Left lung (tissue), 10 donors: ENCODE data around the gene STAC2. TPM values are rescaled to one million over a fixed set of nuclear protein-coding genes. Genes with fewer than 3 reads are reported as not detected.
A peak's percentile ranks its signal among the peaks of the same experiment; 100 is the strongest.

Experiments
- ATAC-seq: fragments of 200-7000 bp; cut with Tn5 transposase; one replicate; pipeline ENCODE4 v1.9.1; 2020; ENCODE audit warnings: moderate library complexity
- DNase-seq, 4 donors: peaks; one replicate each; pipeline ENCODE4 v3.0.0-alpha.2; 2013 to 2020
- H3K27ac ChIP-seq, 2 donors: fragments of 200-600 bp; sonication (generic) in 1 of 2; one replicate each; pipeline versions ENCODE4 v1.5.0 to v1.8.0; 2020 to 2021
- H3K27me3 ChIP-seq, 2 donors: fragments of 200-600 bp; sonication (generic) in 1 of 2; one replicate each; pipeline versions ENCODE4 v1.5.0 to v1.8.0; 2020 to 2021
- H3K36me3 ChIP-seq, 2 donors: fragments of 200-600 bp; sonication (generic) in 1 of 2; one replicate each; pipeline versions ENCODE4 v1.5.0 to v1.8.0; 2020 to 2021
- H3K4me1 ChIP-seq, 2 donors: fragments of 200-600 bp; one replicate each; pipeline ENCODE4 v1.8.0; 2021
- H3K4me3 ChIP-seq, 2 donors: fragments of 200-600 bp; sonication (generic) in 1 of 2; one replicate each; pipeline versions ENCODE4 v1.5.0 to v1.8.0; 2020 to 2021; ENCODE audit warnings: mild to moderate bottlenecking in 1 of 2
- H3K9me3 ChIP-seq, 2 donors: fragments of 200-600 bp; sonication (generic) in 1 of 2; one replicate each; pipeline versions ENCODE4 v1.5.0 to v1.8.0; 2020 to 2021
- CTCF ChIP-seq, 2 donors: fragments of 200-600 bp; sonication (generic) in 1 of 2; IDR thresholded peaks; one replicate each; pipeline versions ENCODE4 v1.5.0 to v1.8.0; 2021; ENCODE audit warnings: antibody characterized with exemption in 2 of 2
- intact Hi-C, 2 donors: fragments of 100-400 bp; cut with DNase I; formaldehyde crosslinking; loops; one replicate each; pipeline versions ENCODE4 v1.11.2 to v1.14.2; 2022
- polyA plus RNA-seq, 6 donors: library from polyadenylated mRNA; unstranded; fragments of 120-200 nt; gene quantifications; one replicate each; pipeline ENCODE4 v1.2.1, GENCODE V29; 2013; ENCODE audit not compliant: insufficient read length in 6 of 6
- total RNA-seq, 2 donors: library from RNA; stranded (reverse); fragmentation: NEBNext Ultra II Directional; extraction: Animal tissue kit (Norgen Biotek cat#: 25700); gene quantifications; one replicate each; pipeline ENCODE4 v1.2.1, GENCODE V29; 2021
- donor health status: DM: no; HTN: yes; CAD: no.
- donor health status: DM: no; HTN: no; CAD: no.

STAC2 gene
- total and polyA plus RNA-seq, 8 donors = 0.14 to 0.55 (median 0.23) TPM

- Histone ChIP-seq H3K27me3 (peaks cover 30 to 83% of the 10 kb centered on the region in 2 donors), H3K27ac (no peak overlapping the region)
- intact Hi-C loops = no loop called here
Observed at GRCh38 chr17:39222866-39223834, 2.6 kb downstream of the STAC2 start.

GRCh38 chr17:39222151-39222550, 3.6 kb downstream of the STAC2 start:
- Histone ChIP-seq H3K36me3 (no peaks in the 10 kb centered on the region), H3K4me1 (peaks cover 12 to 20% of the 10 kb centered on the region in 2 donors), H3K4me3 (no peak overlapping the region), H3K27me3 (peaks cover 30 to 83% of the 10 kb centered on the region in 2 donors), H3K9me3 (no peaks in the 10 kb centered on the region), H3K27ac (no peak overlapping the region)
- DNase-seq (no peak), ATAC-seq (no peak)
- intact Hi-C loops = no loop called here
- TF ChIP-seq CTCF (IDR thresholded peaks at IDR 0.05) = no peak

More at GRCh38 chr17:39222866-39223834, 2.6 kb downstream of the STAC2 start:
- H3K4me3 ChIP-seq = no peak overlapping the region
- DNase-seq = no peak
- peaks cover 12 to 20% of the 10 kb centered on the region in 2 donors for H3K4me1 ChIP-seq
- no peaks in the 10 kb centered on the region for H3K9me3 ChIP-seq
- no peak for TF ChIP-seq CTCF (IDR thresholded peaks at IDR 0.05)
- no peaks in the 10 kb centered on the region for H3K36me3 ChIP-seq
- ATAC-seq = no peak

GRCh38 chr17:39221572-39221971, 4.2 kb downstream of the STAC2 start:
- Histone ChIP-seq H3K4me1 (peaks cover 12 to 20% of the 10 kb centered on the region in 2 donors), H3K4me3 (no peak overlapping the region), H3K27ac (no peak overlapping the region), H3K36me3 (no peaks in the 10 kb centered on the region), H3K27me3 (peaks cover 28 to 83% of the 10 kb centered on the region in 2 donors), H3K9me3 (no peaks in the 10 kb centered on the region)
- TF ChIP-seq CTCF (IDR thresholded peaks at IDR 0.05) = no peak
- no peak for ATAC-seq
- intact Hi-C loops = no loop called here
- DNase-seq = no peak

GRCh38 chr17:39219647-39220154, 6.0 kb downstream of the STAC2 start:
- peaks cover 10 to 82% of the 10 kb centered on the region in 2 donors for H3K27me3 ChIP-seq
- ATAC-seq (peak; percentile 88), DNase-seq (peak in 1 of 4 donors; percentile 59)
- peaks cover under 1 to 2% of the 10 kb centered on the region in 2 donors for H3K4me1 ChIP-seq
- no peak for TF ChIP-seq CTCF (IDR thresholded peaks at IDR 0.05)
- no peaks in the 10 kb centered on the region for H3K36me3 ChIP-seq
- H3K4me3 ChIP-seq = no peak overlapping the region
- no peaks in the 10 kb centered on the region for H3K9me3 ChIP-seq
- no peak overlapping the region for H3K27ac ChIP-seq
- intact Hi-C loops = no loop called here

GRCh38 chr17:39218906-39219305, 6.8 kb downstream of the STAC2 start:
- intact Hi-C loops = no loop called here
- no peak for ATAC-seq
- no peak for TF ChIP-seq CTCF (IDR thresholded peaks at IDR 0.05)
- no peaks in the 10 kb centered on the region for H3K4me1 ChIP-seq
- H3K9me3 ChIP-seq = no peaks in the 10 kb centered on the region
- H3K27me3 ChIP-seq = peaks cover 2 to 80% of the 10 kb centered on the region in 2 donors
- no peak overlapping the region for H3K4me3 ChIP-seq
- no peak overlapping the region for H3K27ac ChIP-seq
- H3K36me3 ChIP-seq = no peaks in the 10 kb centered on the region
- no peak for DNase-seq
